ENCODE measurements around the gene MAGI2. TPM values are rescaled to one million over a fixed set of nuclear protein-coding genes. Genes with fewer than 3 reads are reported as not detected.

MAGI2 gene
- total RNA-seq (2021), result 0.34 and 0.57 TPM in 2 replicates
- Bru-seq, nascent RNA, result percentile 6 among the genes with signal in this experiment
- percentile 5 among the genes with signal in this experiment for BruChase-seq, experiment 1, labeled RNA remaining after a 2-hour chase
- BruChase-seq, experiment 2, labeled RNA remaining after a 6-hour chase, result percentile 5 among the genes with signal in this experiment
- long read RNA-seq, partial matches to known transcripts, result 0 of 1 reads
- long read RNA-seq, other reads (novel, unspliced or antisense), result 1 of 1 reads

GRCh38 chr7:79453558-79454360, at the start of gene MAGI2:
TSS of gene MAGI2 (minus strand) at chr7:79453667. CDS start at chr7:79453320, 347 bp downstream.
- TF ChIP-seq EZH2 (IDR thresholded peaks at IDR 0.05; ENCODE audit: borderline replicate concordance, low read depth, low read length, poor library complexity, severe bottlenecking) (peak; percentile 52), CTCF (conservative IDR thresholded peaks at IDR 0.05; ENCODE audit: low read depth, low read length) (no peak)
- BruUV-seq (replicated peaks), result no TSS peak
- DNase-seq (ENCODE audit: low spot score), result peak; percentile 8
- ChIA-PET CTCF (no interaction called here), POLR2A (ENCODE audit: low non-redundant PET) (interaction anchor here (0.8 kb wide), 1 partner anchor 47 kb away, joined by 7 read pairs; no protein-coding TSS in a partner anchor)
- intact Hi-C loops (cut with micrococcal nuclease; ENCODE audit: unreplicated experiment), result no loop called here
- H3K4me1 ChIP-seq (ENCODE audit: insufficient read depth, low read length, poor library complexity, severe bottlenecking), result no peaks in the 10 kb centered on the region
- H3K27me3 ChIP-seq (replicated peaks; ENCODE audit: insufficient read depth, low read depth, low read length, poor library complexity), result peaks cover 98% of the 10 kb centered on the region
- H3K4me3 ChIP-seq (ENCODE audit: low read depth, low read length, poor library complexity, severe bottlenecking), result peak within 1 kb of the TSS; percentile 39
- no peaks in the 10 kb centered on the region for H3K36me3 ChIP-seq (ENCODE audit: insufficient read depth, low read length, poor library complexity, severe bottlenecking)
- no peak within 1 kb of the TSS for H3K27ac ChIP-seq (ENCODE audit: low read depth, low read length, poor library complexity, severe bottlenecking)
- H3K9me3 ChIP-seq (ENCODE audit: low read depth, low read length, poor library complexity, severe bottlenecking), result no peaks in the 10 kb centered on the region

- Histone ChIP-seq H3K27ac (ENCODE audit: low read depth, low read length, poor library complexity, severe bottlenecking) (no peak overlapping the region), H3K4me1 (ENCODE audit: insufficient read depth, low read length, poor library complexity, severe bottlenecking) (no peaks in the 10 kb centered on the region), H3K9me3 (ENCODE audit: low read depth, low read length, poor library complexity, severe bottlenecking) (no peaks in the 10 kb centered on the region), H3K4me3 (ENCODE audit: low read depth, low read length, poor library complexity, severe bottlenecking) (no peak overlapping the region), H3K36me3 (ENCODE audit: insufficient read depth, low read length, poor library complexity, severe bottlenecking) (no peaks in the 10 kb centered on the region), H3K27me3 (replicated peaks; ENCODE audit: insufficient read depth, low read depth, low read length, poor library complexity) (no peaks in the 10 kb centered on the region)
- ChIA-PET CTCF (no interaction called here), POLR2A (ENCODE audit: low non-redundant PET) (no interaction called here)
- TF ChIP-seq EZH2 (IDR thresholded peaks at IDR 0.05; ENCODE audit: borderline replicate concordance, low read depth, low read length, poor library complexity, severe bottlenecking) (no peak), CTCF (conservative IDR thresholded peaks at IDR 0.05; ENCODE audit: low read depth, low read length) (peak; percentile 38)
- intact Hi-C loops (cut with micrococcal nuclease; ENCODE audit: unreplicated experiment), result no loop called here
- BruUV-seq (replicated peaks), result no TSS peak
- DNase-seq (ENCODE audit: low spot score), result no peak
Measured at GRCh38 chr7:79502151-79502550, 48.7 kb upstream of the MAGI2 start.

GRCh38 chr7:79500759-79501158, 47.3 kb upstream of the MAGI2 start:
- ChIA-PET POLR2A (ENCODE audit: low non-redundant PET) (no interaction called here), CTCF (no interaction called here)
- BruUV-seq (replicated peaks), result no TSS peak
- no peak for DNase-seq (ENCODE audit: low spot score)
- no peaks in the 10 kb centered on the region for H3K36me3 ChIP-seq (ENCODE audit: insufficient read depth, low read length, poor library complexity, severe bottlenecking)
- no peaks in the 10 kb centered on the region for H3K9me3 ChIP-seq (ENCODE audit: low read depth, low read length, poor library complexity, severe bottlenecking)
- no peak overlapping the region for H3K27ac ChIP-seq (ENCODE audit: low read depth, low read length, poor library complexity, severe bottlenecking)
- intact Hi-C loops (cut with micrococcal nuclease; ENCODE audit: unreplicated experiment), result no loop called here
- TF ChIP-seq EZH2 (IDR thresholded peaks at IDR 0.05; ENCODE audit: borderline replicate concordance, low read depth, low read length, poor library complexity, severe bottlenecking) (no peak), CTCF (conservative IDR thresholded peaks at IDR 0.05; ENCODE audit: low read depth, low read length) (no peak)
- H3K4me1 ChIP-seq (ENCODE audit: insufficient read depth, low read length, poor library complexity, severe bottlenecking), result no peaks in the 10 kb centered on the region
- no peak overlapping the region for H3K4me3 ChIP-seq (ENCODE audit: low read depth, low read length, poor library complexity, severe bottlenecking)
- H3K27me3 ChIP-seq (replicated peaks; ENCODE audit: insufficient read depth, low read depth, low read length, poor library complexity), result no peaks in the 10 kb centered on the region

Measured in A673 (cell line).